ENCODE measurements around the gene GSDMA. TPM values are rescaled to one million over a fixed set of nuclear protein-coding genes. Genes with fewer than 3 reads are reported as not detected.

GSDMA gene
- total RNA-seq, 1 experiment from 2014 or later = not detected

GRCh38 chr17:39923836-39924690, 38.7 kb upstream of the GSDMA start:
- H2BK15ac ChIP-seq (ENCODE audit: low read depth, low read length) = no peak overlapping the region
- H3K18ac ChIP-seq (ENCODE audit: insufficient read length, low read depth, low read length) = no peak overlapping the region
- H3K4me1 ChIP-seq (ENCODE audit: insufficient read depth, low read length) = peaks cover 5% of the 10 kb centered on the region; the same call in 1 of the 2 replicates
- H3K27ac ChIP-seq (ENCODE audit: insufficient read length, low read depth, low read length) = no peak overlapping the region
- H4K20me1 ChIP-seq (ENCODE audit: control insufficient read depth, insufficient read depth, insufficient read length) = no peaks in the 10 kb centered on the region
- no CpG with 5 or more reads among the region's 17 CpGs for WGBS (ENCODE audit: extremely low coverage, insufficient read length, low lambda C conversion rate)
- H3K4ac ChIP-seq (ENCODE audit: low read depth, low read length) = no peak overlapping the region
- H3K27ac Mint-ChIP-seq = peak overlapping the region; percentile 73 to 95 (median 92); a peak in 4 of 7 replicates
- peak; percentile 82 for DNase-seq
- no peaks in the 10 kb centered on the region for H3K9me3 ChIP-seq (ENCODE audit: control insufficient read depth, low read depth, low read length)
- no peaks in the 10 kb centered on the region for H3K27me3 ChIP-seq (ENCODE audit: insufficient read depth, low read length)
- H4K5ac ChIP-seq (ENCODE audit: insufficient read length, low read depth, low read length) = no peak overlapping the region
- H2BK12ac ChIP-seq (ENCODE audit: insufficient read length, low read depth, low read length) = no peak overlapping the region
- no peak overlapping the region for H3K9ac ChIP-seq (ENCODE audit: extremely low read depth, insufficient read length, low read length)
- H2BK5ac ChIP-seq (ENCODE audit: insufficient read length, low read length) = no peak overlapping the region
- peaks cover 15% of the 10 kb centered on the region for H3K23me2 ChIP-seq (ENCODE audit: insufficient read length, low read depth, low read length, poor library complexity, severe bottlenecking)
- H3K56ac ChIP-seq (ENCODE audit: insufficient read length, low read depth, low read length) = no peak overlapping the region
- peaks cover 34 to 38% of the 10 kb centered on the region in 2 experiments for H3K4me1 Mint-ChIP-seq
- no peak overlapping the region for H3K4me2 ChIP-seq (ENCODE audit: insufficient read depth, insufficient read length, low read length)
- H3K14ac ChIP-seq (ENCODE audit: insufficient read depth, low read length) = no peak overlapping the region; the same call in 1 of the 2 replicates
- no peaks in the 10 kb centered on the region; the same call in 1 of the 2 replicates for H3K27me3 Mint-ChIP-seq (ENCODE audit: low read depth)
- H3K79me1 ChIP-seq (ENCODE audit: insufficient read depth, low read depth, low read length, poor library complexity, severe bottlenecking) = peaks cover 13% of the 10 kb centered on the region
- H3K36me3 Mint-ChIP-seq (ENCODE audit: insufficient read depth in 1 of 3, low read depth in 3 of 3) = peaks cover 19 to 38% (median 36%) of the 10 kb centered on the region in 3 experiments
- H3T11ph ChIP-seq (ENCODE audit: low read length) = no peak overlapping the region
- peak overlapping the region; percentile 38 to 44; a peak in 2 of 5 replicates for H3K4me3 Mint-ChIP-seq
- H2AFZ ChIP-seq (ENCODE audit: low read length) = no peak overlapping the region
- peaks cover 13% of the 10 kb centered on the region; the same call in 1 of the 2 replicates for H3K79me2 ChIP-seq (ENCODE audit: insufficient read depth, low read length)
- H2BK120ac ChIP-seq (ENCODE audit: low read depth, low read length, poor library complexity, severe bottlenecking) = no peak overlapping the region
- no peak overlapping the region for H2BK20ac ChIP-seq (ENCODE audit: low read depth, low read length, poor library complexity, severe bottlenecking)
- TF ChIP-seq, protein P1, sequence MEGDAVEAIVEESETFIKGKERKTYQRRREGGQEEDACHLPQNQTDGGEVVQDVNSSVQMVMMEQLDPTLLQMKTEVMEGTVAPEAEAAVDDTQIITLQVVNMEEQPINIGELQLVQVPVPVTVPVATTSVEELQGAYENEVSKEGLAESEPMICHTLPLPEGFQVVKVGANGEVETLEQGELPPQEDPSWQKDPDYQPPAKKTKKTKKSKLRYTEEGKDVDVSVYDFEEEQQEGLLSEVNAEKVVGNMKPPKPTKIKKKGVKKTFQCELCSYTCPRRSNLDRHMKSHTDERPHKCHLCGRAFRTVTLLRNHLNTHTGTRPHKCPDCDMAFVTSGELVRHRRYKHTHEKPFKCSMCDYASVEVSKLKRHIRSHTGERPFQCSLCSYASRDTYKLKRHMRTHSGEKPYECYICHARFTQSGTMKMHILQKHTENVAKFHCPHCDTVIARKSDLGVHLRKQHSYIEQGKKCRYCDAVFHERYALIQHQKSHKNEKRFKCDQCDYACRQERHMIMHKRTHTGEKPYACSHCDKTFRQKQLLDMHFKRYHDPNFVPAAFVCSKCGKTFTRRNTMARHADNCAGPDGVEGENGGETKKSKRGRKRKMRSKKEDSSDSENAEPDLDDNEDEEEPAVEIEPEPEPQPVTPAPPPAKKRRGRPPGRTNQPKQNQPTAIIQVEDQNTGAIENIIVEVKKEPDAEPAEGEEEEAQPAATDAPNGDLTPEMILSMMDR (conservative IDR thresholded peaks at IDR 0.05) = peak; percentile 51; the same call in 2 of the 3 replicates
- no peak overlapping the region for H4K91ac ChIP-seq (ENCODE audit: insufficient read length, low read depth, low read length)
- H2AK5ac ChIP-seq (ENCODE audit: insufficient read length, low read length) = no peak overlapping the region
- H3K23ac ChIP-seq (ENCODE audit: insufficient read length, low read depth, low read length) = no peak overlapping the region
- H4K8ac ChIP-seq (replicated peaks; ENCODE audit: insufficient read length, low read depth, low read length) = no peak overlapping the region
- no peaks in the 10 kb centered on the region; a peak in 1 of 5 replicates for H3K9me3 Mint-ChIP-seq

Data from H9 (cell line).